GM23248 (cell line): ENCODE data around the gene ENTPD7. TPM values are rescaled to one million over a fixed set of nuclear protein-coding genes. Genes with fewer than 3 reads are reported as not detected.
"Not testable (repeated sequence)": the region's sequence is repeated elsewhere in the genome, so short reads cannot be mapped to it uniquely, and the experiment has no call there.

Experiments used
- DNase-seq: peaks from one replicate; pipeline ENCODE4 v3.0.0-alpha.2; 2015
- H2AFZ ChIP-seq: fragments of 200-600 bp; sonication (generic); 2 replicates; pipeline ENCODE4 v1.6.1; 2016; ENCODE audit warnings: antibody characterized with exemption
- H3F3A ChIP-seq: fragments of 200-600 bp; sonication (generic); 2 replicates; pipeline ENCODE4 v1.6.1; 2016; ENCODE audit warnings: mild to moderate bottlenecking, antibody characterized with exemption, mixed run types; ENCODE audit not compliant: insufficient read depth
- H3K27ac ChIP-seq: fragments of 200-600 bp; sonication (generic); 2 replicates; pipeline ENCODE4 v1.5.1; 2016; ENCODE audit warnings: mild to moderate bottlenecking
- H3K27me3 ChIP-seq: fragments of 200-600 bp; sonication (generic); replicated peaks from 2 replicates; pipeline ENCODE4 v1.6.1; 2016; ENCODE audit warnings: mild to moderate bottlenecking; ENCODE audit not compliant: insufficient read depth
- H3K36me3 ChIP-seq: fragments of 200-600 bp; sonication (generic); 2 replicates; pipeline ENCODE4 v1.6.1; 2016; ENCODE audit warnings: low read depth, mild to moderate bottlenecking
- H3K4me1 ChIP-seq: fragments of 200-600 bp; sonication (generic); 2 replicates; pipeline ENCODE4 v1.6.1; 2016; ENCODE audit warnings: mild to moderate bottlenecking; ENCODE audit not compliant: insufficient read depth
- H3K4me2 ChIP-seq: fragments of 200-600 bp; sonication (generic); one replicate; pipeline ENCODE4 v1.6.1; 2016; ENCODE audit warnings: mild to moderate bottlenecking; ENCODE audit not compliant: unreplicated experiment
- H3K4me3 ChIP-seq: fragments of 200-600 bp; sonication (generic); 2 replicates; pipeline ENCODE4 v1.5.1; 2016; ENCODE audit warnings: mild to moderate bottlenecking
- H3K79me2 ChIP-seq: fragments of 200-600 bp; sonication (generic); 2 replicates; pipeline ENCODE4 v1.6.1; 2016; ENCODE audit warnings: mild to moderate bottlenecking; ENCODE audit not compliant: insufficient read depth
- H3K9ac ChIP-seq: fragments of 200-600 bp; sonication (generic); 2 replicates; pipeline ENCODE4 v1.6.1; 2016; ENCODE audit warnings: mild to moderate bottlenecking
- H3K9me2 ChIP-seq: fragments of 200-600 bp; sonication (generic); 2 replicates; pipeline ENCODE4 v1.6.1; 2016; ENCODE audit warnings: mixed run types, mild to moderate bottlenecking, moderate library complexity; ENCODE audit not compliant: insufficient read depth
- H3K9me3 ChIP-seq: fragments of 200-600 bp; sonication (generic); one replicate; pipeline ENCODE4 v1.6.1; 2017; ENCODE audit warnings: low read depth
- H4K20me1 ChIP-seq: fragments of 200-600 bp; sonication (generic); 2 replicates; pipeline ENCODE4 v1.6.0; 2016; ENCODE audit not compliant: insufficient read depth
- EZH2 ChIP-seq: fragments of 200-600 bp; sonication (generic); IDR thresholded peaks from 2 replicates; pipeline ENCODE4 v1.6.1; 2018; ENCODE audit warnings: antibody characterized with exemption, mild to moderate bottlenecking; ENCODE audit not compliant: insufficient read depth, poor library complexity, severe bottlenecking
- EZH2phosphoT487 ChIP-seq: fragments of 200-600 bp; sonication (generic); IDR thresholded peaks from 2 replicates; pipeline ENCODE4 v1.6.1; 2018; ENCODE audit warnings: antibody characterized with exemption, moderate library complexity, mild to moderate bottlenecking, low read depth; ENCODE audit not compliant: insufficient read depth
- WGBS, 2 experiments: methylation state at CpG; one replicate each; pipeline ENCODE4 v1.1.6; 2015 to 2017; ENCODE audit warnings: low lambda C conversion rate in 2 of 2, low coverage in 1 of 2; ENCODE audit errors: missing lambda C conversion rate in 2 of 2; 5-methylcytosine and 5-hydroxymethylcytosine counted together
- in situ Hi-C: fragments of 300-500 bp; cut with MboI; formaldehyde crosslinking; loops from 2 replicates; pipeline ENCODE4 v1.15.0; 2020
- polyA plus RNA-seq: library from polyadenylated mRNA; unstranded; fragments of >200 nt; fragmentation: Nextera tagmentation; extraction: Ambion mirVana; gene quantifications from 2 replicates; pipeline ENCODE4 v1.2.1, GENCODE V29; 2016
- total RNA-seq: library from RNA; depleted of rRNA; stranded (reverse); fragments of >200 nt; shearing (Covaris generic); gene quantifications from 2 replicates; pipeline ENCODE4 v1.2.3, GENCODE V29; 2014

Gene ENTPD7
- total and polyA plus RNA-seq, 2 experiments from 2014 or later, result 7.5 to 21.6 TPM

GRCh38 chr10:99730026-99730425 is 70.7 kb downstream of the ENTPD7 start:
- Histone ChIP-seq H3K79me2 (peaks cover 36% of the 10 kb centered on the region), H3K4me2 (no peak overlapping the region), H3K4me3 (no peak overlapping the region), H3K9me3 (no peaks in the 10 kb centered on the region), H4K20me1 (no peaks in the 10 kb centered on the region), H3K27me3 (no peaks in the 10 kb centered on the region), H3K27ac (no peak overlapping the region; the same call in 1 of the 2 replicates), H2AFZ (no peak overlapping the region), H3F3A (peaks cover 17% of the 10 kb centered on the region), H3K36me3 (peaks cover 19% of the 10 kb centered on the region), H3K4me1 (peaks cover 18% of the 10 kb centered on the region; the same call in 1 of the 2 replicates), H3K9ac (no peak overlapping the region), H3K9me2 (no peaks in the 10 kb centered on the region)
- TF ChIP-seq EZH2, result no peak
- DNase-seq, result peak; percentile 51
- in situ Hi-C loops, result no loop called here
- 97 to 100% methylated on average over 1 of the region's 1 CpG for WGBS, 2 experiments

- Histone ChIP-seq H3K9me2 (no peaks in the 10 kb centered on the region), H3K27ac (peak overlapping the region; percentile 75), H3K9ac (peak overlapping the region; percentile 86), H3K27me3 (no peaks in the 10 kb centered on the region), H3K9me3 (no peaks in the 10 kb centered on the region), H3F3A (peaks cover 17% of the 10 kb centered on the region), H3K79me2 (peaks cover 46% of the 10 kb centered on the region), H3K4me1 (peaks cover 20% of the 10 kb centered on the region; the same call in 1 of the 2 replicates), H4K20me1 (no peaks in the 10 kb centered on the region), H3K4me2 (peak overlapping the region; percentile 100), H3K4me3 (peak overlapping the region; percentile 96), H3K36me3 (peaks cover 10% of the 10 kb centered on the region), H2AFZ (peak overlapping the region; percentile 93)
- WGBS, 2 experiments, result 4 to 5% methylated on average over 16 of the region's 16 CpGs
- TF ChIP-seq EZH2 (no peak), EZH2phosphoT487 (no peak)
- in situ Hi-C loops, result no loop called here
- no peak for DNase-seq
Observed at GRCh38 chr10:99731306-99732032, 72.2 kb downstream of the ENTPD7 start.

- Histone ChIP-seq H2AFZ (peak within 1 kb of the TSS; percentile 93), H3K9me2 (no peaks in the 10 kb centered on the region), H3K9ac (peak within 1 kb of the TSS; percentile 86), H3K79me2 (peaks cover 46% of the 10 kb centered on the region), H3K27me3 (no peaks in the 10 kb centered on the region), H3K9me3 (no peaks in the 10 kb centered on the region), H3K4me2 (peak within 1 kb of the TSS; percentile 100), H3K27ac (peak within 1 kb of the TSS; percentile 75), H3K4me1 (peaks cover 20% of the 10 kb centered on the region; the same call in 1 of the 2 replicates), H3F3A (peaks cover 17% of the 10 kb centered on the region), H4K20me1 (no peaks in the 10 kb centered on the region), H3K36me3 (peaks cover 15% of the 10 kb centered on the region), H3K4me3 (peak within 1 kb of the TSS; percentile 96)
- in situ Hi-C loops, result no loop called here
- WGBS, 2 experiments, result 0 to 3% methylated on average over 58 to 73 of the region's 73 CpGs
- TF ChIP-seq EZH2phosphoT487 (no peak), EZH2 (no peak)
- DNase-seq, result peak; percentile 99
Observed at GRCh38 chr10:99732033-99732842, 72.9 kb downstream of the ENTPD7 start, which contains the start of the genes COX15 and CUTC. COX15 (minus strand) TSS chr10:99732127; CDS start chr10:99732049, 78 bp downstream. CUTC (plus strand) TSS chr10:99732234; CDS start chr10:99732349, 115 bp downstream.

- peak; percentile 75 for DNase-seq
- H3K4me2 ChIP-seq, result peak overlapping the region; percentile 96
- no peaks in the 10 kb centered on the region for H3K27me3 ChIP-seq
- H3K4me3 ChIP-seq, result peak overlapping the region; percentile 96
- H3K36me3 ChIP-seq, result peaks cover 14% of the 10 kb centered on the region
- H4K20me1 ChIP-seq, result no peaks in the 10 kb centered on the region
- peak overlapping the region; percentile 64 for H2AFZ ChIP-seq
- H3K9me3 ChIP-seq, result no peaks in the 10 kb centered on the region
- H3K79me2 ChIP-seq, result peaks cover 49% of the 10 kb centered on the region
- H3K9ac ChIP-seq, result peak overlapping the region; percentile 86
- peaks cover 15% of the 10 kb centered on the region for H3F3A ChIP-seq
- H3K4me1 ChIP-seq, result peaks cover 20% of the 10 kb centered on the region; the same call in 1 of the 2 replicates
- WGBS, 2 experiments, result 3 to 4% methylated on average over 8 of the region's 8 CpGs
- in situ Hi-C loops, result no loop called here
- no peaks in the 10 kb centered on the region for H3K9me2 ChIP-seq
- TF ChIP-seq EZH2phosphoT487 (no peak), EZH2 (no peak)
- peak overlapping the region; percentile 33 for H3K27ac ChIP-seq
Observed at GRCh38 chr10:99733366-99733765, 74.1 kb downstream of the ENTPD7 start.

GRCh38 chr10:99734111-99734510 is 74.8 kb downstream of the ENTPD7 start:
- H3K9me2 ChIP-seq, DNase-seq, in situ Hi-C loops, H3K9me3 ChIP-seq, H3K4me2 ChIP-seq, H3K27ac ChIP-seq, H3K4me3 ChIP-seq, H3K9ac ChIP-seq, H3K27me3 ChIP-seq, H2AFZ ChIP-seq, H4K20me1 ChIP-seq: not testable (repeated sequence)
- 92 to 93% methylated on average over 10 of the region's 10 CpGs for WGBS, 2 experiments
- Histone ChIP-seq H3K79me2 (peaks cover 56% of the 10 kb centered on the region), H3K36me3 (peaks cover 18% of the 10 kb centered on the region), H3K4me1 (peaks cover 20% of the 10 kb centered on the region; the same call in 1 of the 2 replicates), H3F3A (peaks cover 12% of the 10 kb centered on the region)
